GM19043 (cell line): Measurements from ENCODE around the gene IFITM10.

Experiments used
- ATAC-seq: cut with Tn5 transposase; IDR thresholded peaks from one replicate; pipeline ENCODE4 v1.9.1; 2021; ENCODE audit warnings: low read depth; ENCODE audit not compliant: unreplicated experiment

Gene IFITM10

DNA sequence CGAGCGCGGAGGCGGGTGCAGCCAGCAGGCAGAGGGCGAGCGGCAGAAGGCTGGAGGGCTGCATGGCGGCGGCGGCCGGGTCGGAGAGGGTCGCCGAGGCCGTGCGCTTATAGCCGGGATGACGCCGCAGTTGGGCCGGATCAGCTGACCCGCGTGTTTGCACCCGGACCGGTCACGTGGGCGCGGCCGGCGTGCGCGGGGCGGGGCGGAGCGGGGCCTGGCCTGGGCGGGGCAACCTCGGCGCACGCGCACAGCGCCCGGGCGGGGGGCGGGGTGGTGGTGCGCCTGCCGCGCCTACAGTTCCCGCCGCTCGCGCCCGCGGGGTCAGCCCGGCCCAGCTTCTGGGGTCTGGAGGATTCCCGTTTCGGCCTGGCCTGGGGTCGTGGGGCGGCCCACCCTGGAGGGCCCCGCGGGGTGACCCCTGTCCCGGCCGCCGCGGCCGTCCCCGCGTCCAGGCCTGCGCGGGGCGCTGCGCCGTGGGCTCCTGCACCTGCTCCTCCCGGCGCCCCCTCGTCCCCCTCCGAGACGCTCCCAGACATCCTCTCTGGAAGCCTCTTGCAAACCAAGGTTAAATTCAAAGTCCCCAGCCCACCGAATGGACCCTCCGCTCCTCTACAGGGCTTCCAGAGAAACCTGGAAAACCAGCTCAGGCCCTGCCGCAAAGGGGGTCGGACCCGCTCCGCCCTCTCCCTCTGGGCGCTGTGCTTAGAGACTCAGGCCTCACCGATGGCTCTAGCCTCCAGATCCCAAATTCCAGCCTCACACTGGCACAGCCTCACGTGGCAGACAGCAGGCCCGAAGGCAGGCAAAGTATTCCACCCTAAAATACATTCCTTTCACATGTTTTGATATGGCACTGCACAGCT, 13.6 kb upstream of the IFITM10 start, which contains the start of gene CTSD:
CTSD (minus strand) TSS at position 132 of the 866 bp plus-strand sequence; CDS start at position 64, 68 bp downstream.
- peak; percentile 64 for ATAC-seq

DNA sequence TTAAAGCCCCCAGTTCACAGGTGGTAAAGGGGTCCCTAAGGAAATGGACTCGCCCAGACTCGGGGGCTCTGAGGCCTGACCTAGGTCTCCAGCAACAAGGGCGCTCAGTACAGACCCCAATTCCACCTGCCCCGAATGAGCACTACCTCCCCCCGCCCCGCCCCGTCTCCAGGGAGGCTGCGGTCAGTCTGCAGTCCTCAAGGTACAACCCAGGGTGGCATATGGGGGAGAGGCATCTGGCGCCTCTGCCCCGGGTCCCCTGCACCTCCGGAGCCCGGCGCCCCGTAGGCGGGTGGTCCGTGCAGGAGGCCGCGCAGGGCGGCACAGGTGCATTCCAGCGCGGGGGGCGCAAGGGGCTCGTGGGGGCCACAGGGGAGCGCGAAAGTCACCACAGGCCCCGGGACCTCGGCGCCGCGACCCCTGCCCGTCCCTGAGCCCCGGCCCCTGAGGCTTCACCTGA, 13.0 kb upstream of the IFITM10 start:
- peak; percentile 20 for ATAC-seq

DNA sequence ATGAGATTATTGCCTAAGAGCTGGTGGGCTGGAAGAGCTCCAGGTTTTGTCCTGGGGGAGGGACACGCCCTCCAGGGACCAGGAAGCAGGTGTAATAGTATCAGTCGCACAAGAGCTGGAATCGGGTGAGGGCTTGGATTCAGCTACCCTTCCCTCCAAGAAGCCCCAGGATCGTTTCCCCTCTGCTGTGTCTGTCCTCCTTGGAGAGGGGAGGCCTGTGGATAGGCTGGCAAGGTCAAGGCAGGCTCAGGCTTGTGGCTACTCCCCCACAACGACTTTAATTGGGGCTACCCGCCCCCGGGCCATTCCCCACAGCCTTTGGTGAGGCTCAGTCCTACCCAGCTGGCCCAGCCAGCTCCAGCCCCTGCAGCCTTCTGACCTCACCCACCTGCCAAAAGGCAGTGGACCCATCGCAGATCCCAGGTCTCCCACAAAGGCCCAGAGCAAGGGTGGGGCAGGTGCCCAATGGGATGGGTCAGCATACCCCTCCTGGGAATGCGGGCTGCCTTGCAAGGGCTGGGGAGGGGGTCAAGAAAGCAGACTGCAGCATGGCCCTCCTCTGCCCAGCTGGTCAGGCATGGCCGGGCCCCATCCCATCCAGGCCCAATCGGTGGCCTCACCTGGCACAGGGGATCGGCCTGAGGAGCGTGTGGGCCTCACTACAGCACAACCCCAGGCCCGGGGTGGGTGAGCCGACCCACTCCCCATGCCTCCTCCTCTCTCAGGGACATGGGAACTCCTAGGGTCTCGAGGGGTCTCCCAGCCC, 12.3 kb upstream of the IFITM10 start:
- ATAC-seq, result no peak

DNA sequence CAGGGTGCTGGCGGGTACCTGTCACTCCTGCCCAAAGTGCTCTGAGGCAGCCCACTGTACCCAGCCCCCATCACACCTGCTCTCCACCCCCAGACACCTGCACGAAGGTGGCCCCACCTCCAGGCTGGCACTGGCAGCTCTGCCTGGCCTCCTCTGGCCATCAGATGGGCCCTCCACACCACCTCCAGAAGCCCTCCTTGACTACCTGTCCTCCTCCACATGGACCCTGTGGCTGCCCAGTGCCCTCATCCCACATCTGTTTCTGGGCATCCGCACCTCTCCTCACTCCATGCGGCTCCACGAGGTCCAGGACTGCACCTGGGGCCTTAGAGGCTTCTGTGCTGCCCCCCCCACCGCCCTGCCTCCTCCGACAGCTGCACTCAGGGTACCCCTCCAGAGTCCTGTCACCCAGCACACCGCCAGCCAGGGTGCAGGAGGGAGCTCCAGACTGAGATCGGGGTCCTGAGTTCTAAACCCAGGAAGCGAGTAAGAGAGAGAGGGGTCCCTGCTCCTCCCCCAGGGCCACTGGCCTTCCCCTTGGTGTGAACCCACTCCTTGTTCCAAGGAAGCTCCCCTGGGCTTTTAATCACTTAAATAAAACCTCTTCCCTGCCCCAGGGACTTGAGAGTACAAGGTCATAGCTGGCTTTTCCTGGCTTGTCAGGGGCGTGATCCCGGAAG, 11.6 kb upstream of the IFITM10 start:
- no peak for ATAC-seq

DNA sequence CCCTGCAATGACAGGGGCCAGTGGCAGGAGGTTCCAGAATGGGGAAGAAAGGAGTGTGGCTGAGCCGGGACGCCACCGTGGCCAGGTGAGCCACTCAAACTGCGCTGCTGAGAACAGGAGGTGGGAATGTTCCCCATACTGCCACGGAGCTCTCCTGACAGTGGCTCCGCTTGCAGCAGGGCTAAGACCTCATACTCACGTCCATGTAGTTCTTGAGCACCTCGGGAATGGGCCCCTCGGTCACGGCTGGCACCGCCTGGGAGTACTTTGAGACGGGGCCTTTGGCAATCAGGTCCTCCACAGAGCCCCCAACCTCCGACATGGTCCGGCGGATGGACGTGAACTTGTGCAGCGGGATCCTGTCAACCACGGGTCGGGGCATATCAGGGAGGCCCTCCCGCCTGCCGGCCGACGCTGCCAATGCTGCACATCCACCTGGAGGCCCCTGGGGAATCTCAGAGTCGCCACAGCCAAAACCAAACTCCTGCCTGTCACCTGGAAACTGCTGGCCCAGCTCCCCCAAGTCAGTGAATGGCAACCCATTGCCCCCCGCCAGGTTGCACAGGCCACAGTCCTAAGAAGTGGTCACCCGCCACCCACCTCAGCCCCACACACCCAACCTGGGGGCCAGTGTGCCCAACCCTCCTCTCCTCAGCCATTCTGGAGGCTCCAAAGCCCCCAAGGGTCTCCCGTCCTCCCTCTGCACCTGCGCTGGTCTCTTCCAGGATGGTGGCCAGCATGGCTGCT, 10.9 kb upstream of the IFITM10 start:
- no peak for ATAC-seq

DNA sequence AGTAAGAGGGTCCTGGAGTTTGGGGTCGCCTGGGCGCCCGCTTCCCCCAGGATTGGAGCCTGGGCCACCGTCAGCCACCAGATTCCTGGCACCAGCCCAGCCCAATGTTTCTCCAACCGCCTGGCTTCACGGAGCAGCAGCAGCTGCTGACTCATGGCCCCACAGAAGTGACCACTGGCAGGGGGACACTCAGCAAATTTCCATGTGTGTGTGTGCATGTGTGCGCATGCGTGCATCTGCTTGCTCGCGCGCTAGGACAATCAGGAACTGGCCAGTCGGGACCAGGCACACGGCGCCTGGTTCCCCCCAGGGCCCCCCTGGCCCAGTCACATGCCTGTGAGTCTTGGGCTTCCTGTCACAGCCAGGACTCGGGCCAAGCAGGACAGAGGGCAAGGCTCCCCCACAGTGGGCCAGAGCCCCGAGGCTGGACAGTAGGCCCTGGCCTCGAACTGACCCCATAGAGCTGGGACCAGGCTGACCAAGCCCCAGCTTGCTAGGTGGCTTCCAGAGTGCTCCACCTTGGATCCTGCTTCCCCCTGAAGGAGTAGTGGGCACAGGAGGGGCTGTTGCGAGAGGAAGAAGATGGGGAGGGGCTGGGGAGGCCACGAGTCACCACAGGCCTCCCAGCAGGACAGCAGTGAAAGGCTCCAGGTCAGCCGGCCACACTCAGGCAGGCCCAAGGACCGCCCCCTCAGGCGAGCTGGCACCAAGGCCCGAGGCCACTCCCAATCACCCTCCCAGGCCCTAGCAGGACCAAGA, 10.1 kb upstream of the IFITM10 start:
- no peak for ATAC-seq

DNA sequence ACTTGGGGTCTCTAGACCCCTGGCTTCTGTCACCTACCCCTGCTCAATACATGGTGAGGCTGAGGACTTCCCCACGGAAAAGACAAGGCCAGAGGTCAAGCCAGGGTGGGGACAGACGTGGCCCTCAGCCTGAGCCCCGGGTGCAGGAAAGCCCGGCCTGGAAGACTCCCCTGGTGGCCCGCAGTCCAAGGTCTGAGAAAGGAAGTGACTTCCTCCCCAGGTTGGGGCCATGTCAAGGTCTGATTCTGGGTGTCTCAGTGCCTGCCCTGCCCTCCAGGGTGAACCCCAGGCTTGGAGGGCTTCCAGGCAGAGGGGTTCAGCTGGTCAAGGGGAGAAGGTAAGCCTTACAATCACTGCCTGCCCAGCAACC, 9.4 kb upstream of the IFITM10 start:
- ATAC-seq, result no peak

DNA sequence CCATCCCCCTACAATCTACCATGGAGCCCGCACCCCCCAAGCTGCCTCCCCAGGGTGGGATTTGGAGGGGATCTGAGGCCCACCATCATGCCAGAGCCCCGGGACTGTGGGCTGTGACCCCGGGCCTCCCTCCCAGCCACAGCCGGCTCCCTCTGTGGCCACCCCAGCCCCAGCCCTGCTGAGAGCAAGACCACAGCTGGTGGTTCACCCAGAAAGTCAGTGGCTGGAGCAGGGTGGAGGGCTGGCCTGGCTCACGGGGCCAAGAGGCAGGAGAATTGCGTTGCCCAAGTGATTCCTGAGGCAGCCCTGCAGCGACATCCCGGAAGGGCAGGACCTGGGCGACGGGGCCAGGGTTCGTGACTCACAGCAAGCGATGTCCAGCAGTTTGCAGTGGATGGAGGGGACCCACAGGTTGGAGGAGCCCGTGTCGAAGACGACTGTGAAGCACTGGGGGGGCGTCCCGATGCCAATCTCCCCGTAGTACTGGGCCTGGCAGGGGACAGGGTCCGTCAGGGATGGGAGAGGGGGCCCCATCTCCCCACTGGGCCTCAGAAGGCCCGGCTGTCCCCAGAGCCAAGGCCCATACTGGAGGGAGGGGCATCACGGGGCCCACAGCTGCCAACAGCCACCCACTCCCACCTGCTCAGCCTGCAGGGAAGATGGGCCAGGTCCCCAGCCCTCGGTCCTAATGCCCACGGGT, 8.9 kb upstream of the IFITM10 start:
- no peak for ATAC-seq

DNA sequence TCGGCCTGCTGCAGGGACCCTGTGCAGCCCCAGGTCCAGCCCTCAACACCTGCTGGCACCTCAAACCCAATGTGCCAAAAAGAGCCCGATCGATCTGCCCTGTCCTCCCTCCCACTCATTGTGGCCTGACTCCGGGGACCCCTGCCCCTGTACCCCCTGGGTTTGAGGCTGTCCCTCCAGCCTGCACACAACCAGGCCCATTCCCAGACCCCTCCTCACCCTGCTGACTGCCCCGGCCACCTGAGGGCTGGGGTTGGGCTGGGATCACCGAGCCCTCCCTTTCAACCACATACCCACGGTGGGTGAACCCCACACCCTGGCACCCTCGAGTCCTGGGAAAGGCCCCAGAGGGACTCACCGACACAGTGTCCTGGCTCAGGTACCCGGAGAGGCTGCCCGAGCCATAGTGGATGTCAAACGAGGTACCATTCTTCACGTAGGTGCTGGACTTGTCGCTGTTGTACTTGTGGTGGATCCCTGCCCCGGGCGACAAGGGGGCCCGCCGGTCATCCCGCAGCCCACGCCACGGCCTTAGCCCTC, 8.3 kb upstream of the IFITM10 start:
- ATAC-seq, result no peak

DNA sequence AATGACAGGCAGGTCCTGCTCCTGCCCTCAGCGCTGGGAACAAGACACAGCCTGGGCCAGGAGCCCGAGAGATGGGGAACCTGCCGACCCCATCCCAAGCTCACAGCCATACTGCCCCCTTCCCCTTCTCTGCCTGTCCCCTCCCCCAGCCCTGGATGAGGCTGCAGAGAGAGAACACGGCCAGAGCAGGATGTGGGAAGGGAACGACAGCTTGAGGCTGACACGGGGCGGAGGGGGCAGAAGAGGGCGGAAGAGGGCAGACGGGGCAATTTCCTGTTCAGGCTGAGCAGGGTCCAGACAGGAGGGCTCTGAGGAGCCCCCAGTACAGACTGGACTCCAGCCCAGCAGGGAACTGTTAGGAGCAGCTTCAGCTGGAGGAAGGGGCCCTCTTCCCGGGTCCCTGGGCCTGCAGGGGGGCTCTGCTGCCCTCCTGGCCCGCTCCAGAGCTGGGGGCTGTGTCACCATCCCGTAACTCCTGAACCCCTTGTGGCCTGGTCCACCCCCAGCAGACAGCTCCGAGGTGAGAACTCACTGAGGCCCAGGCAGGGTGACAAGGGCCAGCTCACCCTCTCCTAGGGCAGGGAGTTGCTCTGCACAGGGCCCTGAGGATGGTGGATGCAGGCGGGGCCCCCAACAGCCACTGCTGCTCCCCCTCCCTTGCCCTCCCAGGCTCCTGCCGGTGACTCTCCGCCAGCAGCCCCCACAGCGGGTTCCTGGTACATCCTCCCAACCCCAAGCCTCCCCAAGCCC, 7.6 kb upstream of the IFITM10 start:
- no peak for ATAC-seq

DNA sequence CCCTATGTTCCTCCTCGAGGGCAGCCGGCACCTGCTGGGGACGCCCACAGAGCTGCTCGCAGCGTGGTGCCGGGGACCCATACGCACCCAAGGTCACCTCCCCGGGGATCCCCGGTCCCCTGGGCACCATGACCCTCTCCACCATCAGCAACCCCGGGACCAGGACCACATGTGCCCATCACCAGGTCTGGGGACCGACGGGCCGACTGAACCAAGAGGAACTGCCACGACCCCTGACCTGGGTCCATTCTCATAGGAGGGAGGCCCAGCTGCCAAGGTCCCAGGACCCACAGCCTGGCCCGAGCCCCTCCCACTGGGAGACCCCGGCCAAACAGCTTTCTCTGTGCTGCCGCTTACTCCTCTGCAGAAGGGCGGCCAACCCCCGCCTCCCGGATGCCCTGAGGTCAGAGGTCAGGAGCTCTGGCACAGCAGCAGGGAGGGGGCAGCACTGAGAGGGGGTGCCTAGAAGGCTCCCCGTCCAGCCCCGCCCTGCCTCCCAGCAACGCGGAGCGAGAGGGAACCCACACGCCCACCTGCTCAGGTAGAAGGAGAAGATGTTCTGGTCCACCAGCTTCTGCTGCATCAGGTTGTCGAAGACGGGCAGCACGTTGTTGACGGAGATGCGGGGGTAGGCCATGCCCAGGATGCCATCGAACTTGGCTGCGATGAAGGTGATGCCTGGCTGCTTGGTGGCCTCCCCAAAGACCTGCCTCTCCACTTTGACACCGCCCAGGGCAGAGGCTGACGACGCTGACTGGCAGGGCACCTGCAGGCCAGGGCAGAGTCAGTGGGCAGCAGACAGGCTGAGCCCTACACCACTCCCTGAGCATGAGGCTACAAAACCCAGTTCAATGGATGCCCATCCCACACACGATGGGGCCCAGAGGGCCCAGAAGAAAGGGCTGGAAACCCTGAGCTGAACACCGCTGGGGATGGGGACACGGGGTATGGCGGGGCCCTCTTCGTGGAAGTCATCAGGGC, 6.7 kb upstream of the IFITM10 start:
- no peak for ATAC-seq

DNA sequence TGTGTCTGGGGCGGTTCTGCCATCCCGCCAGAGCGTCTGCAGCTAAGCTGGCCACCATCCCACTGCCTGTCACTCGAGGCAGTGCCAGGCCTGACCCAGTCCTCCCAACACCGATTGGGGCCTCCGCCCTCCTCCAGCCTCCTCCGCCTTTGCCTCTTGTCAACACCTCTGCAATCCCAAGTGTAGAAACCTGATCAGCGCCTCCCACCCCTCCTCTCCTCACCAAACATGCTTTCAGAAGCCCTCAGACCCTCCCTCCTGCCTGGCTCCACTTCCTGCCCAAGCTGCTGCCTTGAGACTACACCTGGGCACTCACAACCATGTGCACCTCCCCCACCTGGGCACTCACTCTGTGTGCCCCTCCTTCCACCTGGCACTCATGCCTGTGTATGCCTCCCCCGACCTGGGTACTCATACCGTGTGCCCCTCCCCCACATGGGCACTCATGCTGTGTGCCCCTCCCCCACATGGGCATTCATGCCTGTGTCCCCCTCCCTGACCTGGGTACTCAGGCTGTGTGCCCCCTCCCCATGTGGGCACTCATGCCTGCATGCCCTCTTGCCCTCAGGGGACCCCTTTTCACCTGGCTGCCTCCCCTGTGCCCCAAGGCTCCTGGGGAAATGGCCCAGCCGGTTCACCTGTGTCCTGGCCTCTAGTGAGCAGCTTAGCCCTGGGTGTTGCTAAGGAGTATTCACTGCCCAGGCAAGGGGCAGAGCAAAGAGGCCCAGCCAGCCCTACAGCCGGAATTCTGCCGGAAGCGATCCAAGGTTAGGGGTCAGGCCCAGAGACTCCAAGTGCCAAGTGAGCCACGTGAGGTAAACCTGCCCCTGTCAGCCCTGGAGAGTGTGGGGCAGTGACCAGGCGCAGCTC, 5.5 kb upstream of the IFITM10 start:
- ATAC-seq, result no peak

DNA sequence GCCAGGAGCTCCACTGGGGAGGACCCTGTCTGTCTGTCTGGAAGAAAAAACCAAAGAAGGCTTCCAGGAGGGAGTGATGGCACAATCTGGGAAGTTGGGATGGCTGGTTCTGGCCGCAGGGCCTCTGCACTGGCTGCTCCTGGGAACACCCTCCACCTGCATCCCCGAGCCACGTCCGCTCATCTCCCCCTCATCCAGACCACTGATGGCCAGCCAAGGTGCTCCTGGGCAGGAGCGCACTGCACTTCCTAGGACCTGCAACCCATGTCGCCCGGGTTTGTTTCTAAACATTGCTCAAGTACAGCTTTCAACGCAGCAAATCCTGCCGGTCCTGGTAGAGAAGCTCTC, 4.9 kb upstream of the IFITM10 start:
- ATAC-seq, result no peak

DNA sequence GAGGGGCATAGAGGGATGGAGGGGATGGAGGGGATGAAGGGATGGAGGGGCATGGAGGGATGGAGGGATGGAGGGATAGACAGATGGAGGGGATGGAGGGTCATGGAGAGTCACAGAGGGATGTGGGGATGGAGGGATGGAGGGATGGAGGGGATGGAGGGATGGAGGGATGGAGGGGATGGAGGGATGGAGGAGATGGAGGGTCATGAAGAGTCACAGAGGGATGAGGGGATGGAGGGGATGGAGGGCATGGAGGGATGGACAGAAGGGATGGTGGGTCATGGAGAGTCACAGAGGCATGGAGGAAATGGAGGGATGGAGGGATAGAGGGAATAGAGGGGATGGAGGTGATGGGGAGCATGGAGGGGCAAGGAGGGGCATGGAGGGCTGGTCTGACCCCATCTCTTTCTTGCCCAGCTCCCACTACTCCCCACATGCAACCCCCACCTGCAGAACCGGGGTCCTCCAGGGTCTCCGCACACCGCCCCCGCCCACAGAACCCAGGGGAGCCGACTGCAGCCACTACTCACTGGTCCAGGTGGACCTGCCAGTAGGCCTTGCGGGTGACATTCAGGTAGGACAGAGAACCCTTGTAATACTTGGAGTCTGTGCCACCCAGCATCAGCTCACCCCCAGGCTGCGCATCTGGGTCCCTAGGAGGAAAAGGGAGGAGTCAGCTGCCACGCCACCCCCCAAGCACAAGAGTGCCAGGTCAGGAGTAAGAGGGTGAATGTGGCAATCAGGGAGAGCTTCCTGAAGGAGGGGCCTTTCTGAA, 4.2 kb upstream of the IFITM10 start:
- no peak for ATAC-seq

DNA sequence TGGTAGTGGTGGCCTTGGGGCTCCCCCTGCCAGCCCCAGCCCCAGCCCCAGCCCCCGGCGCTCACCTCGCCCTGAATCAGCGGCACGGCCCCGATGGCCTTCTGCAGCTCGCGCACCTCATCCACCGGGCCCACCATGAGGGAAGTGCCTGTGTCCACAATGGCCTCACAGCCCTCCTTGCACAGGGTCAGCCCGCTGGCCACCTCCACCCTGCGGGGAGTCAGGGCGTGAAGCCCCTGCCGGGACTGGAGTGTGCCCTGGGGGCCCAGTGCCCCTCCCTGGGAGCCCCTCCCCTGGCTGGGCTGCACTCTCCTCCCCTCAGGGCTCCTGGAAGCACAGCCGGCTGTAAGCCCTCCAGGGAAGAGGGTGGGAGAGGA, 3.5 kb upstream of the IFITM10 start:
- ATAC-seq, result no peak
